ENCODE measurements around the gene PERCC1.
"Not testable (repeated sequence)": the region's sequence is repeated elsewhere in the genome, so short reads cannot be mapped to it uniquely, and the experiment has no call there.

PERCC1 gene

GRCh38 chr16:1469693-1470201 lies 38.9 kb downstream of the PERCC1 start:
- DNase-seq (ENCODE audit: low read depth) = no peak

- DNase-seq (ENCODE audit: low read depth) = no peak
Observed at GRCh38 chr16:1470481-1471251, 39.8 kb downstream of the PERCC1 start.

GRCh38 chr16:1471569-1472194 lies 40.8 kb downstream of the PERCC1 start:
- DNase-seq (ENCODE audit: low read depth) = no peak

GRCh38 chr16:1472974-1473373 lies 42.1 kb downstream of the PERCC1 start:
- no peak for DNase-seq (ENCODE audit: low read depth)

GRCh38 chr16:1474082-1474795 lies 43.4 kb downstream of the PERCC1 start:
- no peak for DNase-seq (ENCODE audit: low read depth)

GRCh38 chr16:1474796-1475551 lies 44.1 kb downstream of the PERCC1 start, which contains the start of gene CLCN7:
TSS of gene CLCN7 (minus strand) at chr16:1475028. CDS start at chr16:1474974, 54 bp downstream.
- peak; percentile 86 for DNase-seq (ENCODE audit: low read depth)

GRCh38 chr16:1475552-1476114 lies 44.8 kb downstream of the PERCC1 start:
- no peak for DNase-seq (ENCODE audit: low read depth)

GRCh38 chr16:1477033-1477432 lies 46.2 kb downstream of the PERCC1 start:
- no peak for DNase-seq (ENCODE audit: low read depth)

- DNase-seq (ENCODE audit: low read depth) = not testable (repeated sequence)
Observed at GRCh38 chr16:1478937-1479336, 48.1 kb downstream of the PERCC1 start.

- DNase-seq (ENCODE audit: low read depth) = no peak
Observed at GRCh38 chr16:1481906-1482835, 51.3 kb downstream of the PERCC1 start.
